ENCODE results near the gene SRPRA. TPM values are rescaled to one million over a fixed set of nuclear protein-coding genes. Genes with fewer than 3 reads are reported as not detected.
A peak's percentile ranks its signal among the peaks of the same experiment; 100 is the strongest.
"Not testable (repeated sequence)": the region's sequence is repeated elsewhere in the genome, so short reads cannot be mapped to it uniquely, and the experiment has no call there.

SRPRA gene
- total RNA-seq, 1 donor from 2014 or later = 130 TPM

DNA sequence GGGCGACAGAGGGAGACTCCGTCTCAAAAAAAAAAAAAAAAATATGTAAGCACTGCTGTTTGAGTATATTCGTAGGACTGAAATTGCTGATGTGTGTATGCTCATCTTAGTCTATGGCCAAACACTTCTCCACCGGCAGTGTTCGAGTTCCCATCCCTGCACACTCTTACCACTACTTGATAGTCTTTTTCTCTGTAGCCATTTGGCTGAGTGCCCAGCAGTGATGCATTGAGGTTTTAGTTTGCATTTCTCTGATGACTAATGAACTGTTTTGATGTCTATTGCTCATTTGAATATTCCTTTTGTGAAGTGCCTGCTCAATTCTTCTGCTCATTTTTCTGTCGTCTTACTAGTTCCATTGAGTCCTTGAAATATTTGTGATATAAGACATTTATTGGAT is 16.1 kb upstream of the SRPRA start:
- peak; percentile 79 for DNase-seq (ENCODE audit: low spot score)

- DNase-seq (ENCODE audit: low spot score) = peak; percentile 67
Measured at GRCh38 chr11:126282736-126283591, 14.3 kb upstream of the SRPRA start, which contains the start of gene TIRAP. TIRAP (plus strand) TSS chr11:126283093; CDS start chr11:126290895, 7,802 bp downstream.

DNA sequence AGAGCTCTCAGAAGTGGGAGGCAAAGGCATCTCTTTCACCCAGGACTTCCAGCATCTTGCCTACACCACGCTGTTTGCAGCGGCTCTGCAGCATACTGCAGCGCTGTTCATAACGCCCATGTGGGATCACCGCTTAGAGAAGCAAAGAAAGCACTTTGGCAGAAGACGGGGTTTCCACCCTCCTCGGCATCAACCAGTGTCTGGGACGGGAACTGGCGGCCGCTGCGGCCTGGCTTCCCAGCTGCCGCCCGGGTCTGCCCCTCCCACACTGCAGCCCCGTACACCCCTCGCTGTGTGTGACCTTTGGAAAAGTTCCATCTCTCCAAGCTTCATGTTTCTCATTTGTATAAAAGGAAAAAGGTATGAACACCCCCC is 13.7 kb upstream of the SRPRA start:
- no peak for DNase-seq (ENCODE audit: low spot score)

GRCh38 chr11:126281666-126282175 is 13.0 kb upstream of the SRPRA start:
- no peak for DNase-seq (ENCODE audit: low spot score)

DNA sequence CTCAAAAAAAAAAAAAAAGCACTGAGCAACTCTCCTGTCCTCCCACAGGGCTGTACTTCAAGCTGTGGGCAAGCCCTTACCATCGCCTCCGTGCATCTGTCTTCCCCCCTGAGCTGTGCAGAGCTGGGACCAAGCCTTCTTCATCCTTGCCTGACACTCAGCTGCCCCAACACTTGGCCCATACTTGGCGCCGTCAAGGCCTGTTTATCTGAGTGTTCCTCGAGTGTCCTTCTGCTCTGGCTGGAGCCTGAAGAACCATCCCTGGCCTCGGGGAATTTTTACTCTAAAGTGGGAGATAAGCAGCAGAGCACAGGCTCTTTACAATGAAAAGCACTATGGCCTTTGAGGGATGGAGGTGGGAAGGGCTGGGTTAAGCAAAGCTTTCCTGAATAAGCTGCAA is 12.6 kb upstream of the SRPRA start:
- no peak for DNase-seq (ENCODE audit: low spot score)

DNA sequence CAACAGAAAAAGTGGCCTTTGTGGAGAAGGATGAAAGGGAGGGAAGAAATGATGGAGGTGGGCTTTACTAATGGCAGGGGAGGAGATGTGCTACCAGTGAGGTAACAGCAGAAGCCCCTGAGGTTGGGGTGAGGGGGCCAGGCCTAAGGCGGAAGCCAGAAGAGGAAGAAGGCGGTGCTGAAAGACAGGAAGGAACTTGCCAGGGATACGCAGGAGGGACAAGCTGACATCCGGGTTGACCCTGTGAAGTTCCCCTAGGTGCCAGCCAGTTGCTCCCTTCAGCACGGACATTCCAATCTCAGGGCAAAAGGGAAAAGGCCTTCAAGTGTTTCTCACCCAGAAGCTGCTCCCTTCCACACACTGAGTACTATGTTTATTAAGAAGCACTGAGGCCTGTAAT is 11.9 kb upstream of the SRPRA start:
- DNase-seq (ENCODE audit: low spot score) = no peak

GRCh38 chr11:126279191-126279590 is 10.5 kb upstream of the SRPRA start:
- no peak for DNase-seq (ENCODE audit: low spot score)

GRCh38 chr11:126277780-126278179 is 9.1 kb upstream of the SRPRA start:
- DNase-seq (ENCODE audit: low spot score) = no peak

DNA sequence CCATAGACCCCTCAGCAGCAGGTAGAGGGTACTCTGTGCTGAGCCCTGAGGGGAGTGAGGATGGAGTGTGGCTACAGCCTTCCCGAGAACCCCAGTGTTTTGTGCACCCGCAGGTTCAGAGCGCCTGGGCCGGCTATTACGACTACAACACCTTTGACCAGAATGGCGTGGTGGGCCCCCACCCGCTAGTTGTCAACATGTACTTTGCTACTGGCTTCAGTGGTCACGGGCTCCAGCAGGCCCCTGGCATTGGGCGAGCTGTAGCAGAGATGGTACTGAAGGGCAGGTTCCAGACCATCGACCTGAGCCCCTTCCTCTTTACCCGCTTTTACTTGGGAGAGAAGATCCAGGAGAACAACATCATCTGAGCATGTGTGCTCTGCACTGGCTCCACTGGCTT is 8.6 kb upstream of the SRPRA start:
- DNase-seq (ENCODE audit: low spot score) = no peak

DNA sequence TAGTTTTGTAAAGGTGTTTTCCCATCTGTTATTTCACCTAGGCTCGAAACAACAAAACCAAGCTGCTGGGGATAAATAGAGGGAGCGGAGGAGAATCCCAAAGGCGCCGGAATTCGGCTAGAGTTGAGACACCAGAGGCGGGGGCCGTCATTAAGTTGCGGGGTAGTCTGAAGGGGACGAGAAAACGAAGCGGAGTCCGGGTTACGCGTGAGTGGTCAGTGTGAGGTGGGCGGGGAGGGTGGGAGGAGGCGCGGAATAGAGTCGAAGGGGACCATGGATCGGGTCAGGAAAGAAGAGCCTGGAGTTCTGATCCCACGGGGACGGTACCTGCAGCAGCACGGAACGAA is 361 bp downstream of the SRPRA start:
- no peak for DNase-seq (ENCODE audit: low spot score)

DNA sequence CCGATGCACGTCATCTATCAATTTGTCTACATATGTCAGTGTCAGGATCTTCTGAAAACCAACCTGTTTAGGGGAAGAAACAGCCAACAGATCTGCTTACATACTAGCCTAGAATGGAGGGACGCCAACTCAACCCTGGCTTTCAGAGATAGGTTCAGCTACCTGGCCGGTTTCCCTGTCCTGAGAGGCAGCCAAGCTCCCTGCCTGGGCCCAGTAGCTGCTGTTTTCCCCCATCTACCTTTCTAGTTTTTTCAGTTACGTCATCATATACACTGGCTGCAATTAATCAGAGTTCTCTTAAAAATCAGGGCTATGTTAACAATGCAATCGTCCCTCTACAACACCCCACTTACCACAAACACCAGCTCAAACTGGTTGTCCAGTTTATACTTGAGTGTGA is 1.0 kb downstream of the SRPRA start:
- no peak for DNase-seq (ENCODE audit: low spot score)

DNA sequence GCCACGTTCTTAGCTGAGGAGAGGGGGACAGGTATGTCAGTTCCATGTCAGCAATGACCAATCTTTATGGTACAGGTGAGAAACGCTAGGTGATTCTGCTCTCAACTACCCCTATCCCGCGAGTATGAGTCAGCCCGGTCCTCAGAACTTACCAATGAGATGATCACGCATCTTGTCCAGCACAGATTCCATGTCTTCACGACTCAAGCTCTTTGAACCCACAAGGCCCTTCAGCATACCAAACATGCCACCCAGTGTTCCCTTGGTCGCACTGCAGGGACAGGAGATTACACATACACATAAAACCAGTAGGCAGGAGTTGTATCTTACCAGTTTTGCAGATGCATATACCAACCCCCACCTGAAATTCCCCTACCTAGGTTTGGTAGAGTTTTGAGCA is 2.9 kb downstream of the SRPRA start:
- no peak for DNase-seq (ENCODE audit: low spot score)

DNA sequence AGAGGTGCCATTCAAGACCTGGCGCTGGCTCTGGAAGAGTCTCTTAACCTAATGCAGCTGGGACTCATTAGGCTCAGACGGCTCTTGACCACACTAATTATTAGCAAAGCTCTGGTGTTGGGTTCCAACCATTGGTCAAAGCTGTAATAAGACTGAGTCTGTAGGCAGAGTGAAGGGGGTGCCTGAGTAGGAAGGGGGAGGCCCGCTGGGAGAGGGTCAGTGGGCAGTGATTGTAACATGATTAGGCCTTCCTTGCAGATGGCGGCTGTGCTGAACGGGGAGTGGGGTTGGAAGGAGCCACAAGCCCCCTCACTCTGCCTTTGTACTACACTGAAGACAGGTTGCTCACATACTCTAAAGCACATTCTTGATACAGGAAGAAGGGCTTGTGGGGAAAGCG is 5.2 kb downstream of the SRPRA start:
- DNase-seq (ENCODE audit: low spot score) = no peak

DNA sequence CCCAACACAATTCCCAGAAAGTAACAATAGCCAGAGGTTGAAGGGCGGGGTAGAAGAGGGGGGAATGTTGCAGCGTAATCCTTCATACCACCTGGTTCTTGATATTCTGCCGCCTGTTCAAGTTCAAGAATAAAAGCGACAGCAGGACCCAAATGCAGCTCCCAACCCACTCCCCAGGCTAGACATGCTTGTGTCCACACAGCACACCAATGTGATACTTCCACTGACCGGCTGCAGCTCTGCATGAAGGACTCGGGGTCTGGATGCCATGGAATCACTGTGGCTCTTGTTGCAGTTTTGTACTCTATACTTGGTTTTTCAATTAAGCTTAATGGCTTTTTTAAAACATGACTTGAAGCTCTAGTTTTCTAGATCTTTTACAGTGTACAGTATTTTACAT is 6.5 kb downstream of the SRPRA start:
- no peak for DNase-seq (ENCODE audit: low spot score)

DNA sequence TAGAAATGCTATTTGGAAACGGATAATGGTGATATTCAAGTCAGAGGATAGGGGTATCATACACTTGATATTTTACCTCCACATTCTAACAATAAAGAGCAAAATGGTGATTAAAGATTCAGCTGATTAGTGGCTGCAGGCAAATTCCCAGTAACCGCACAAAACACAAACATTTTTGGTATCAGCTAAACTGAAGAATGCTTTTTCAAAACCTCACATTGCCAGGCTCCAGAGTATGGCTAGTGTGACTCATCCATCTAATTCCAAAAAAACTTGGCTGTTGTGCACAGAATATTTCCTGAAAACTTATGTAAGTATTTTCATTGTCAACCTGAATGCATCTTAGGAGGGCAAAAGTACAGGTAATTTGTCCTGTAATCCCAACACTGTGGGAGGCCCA is 10.9 kb downstream of the SRPRA start:
- DNase-seq (ENCODE audit: low spot score) = no peak

GRCh38 chr11:126257144-126257543 is 11.6 kb downstream of the SRPRA start:
- no peak for DNase-seq (ENCODE audit: low spot score)

- no peak for DNase-seq (ENCODE audit: low spot score)
Measured at GRCh38 chr11:126256216-126256615, 12.5 kb downstream of the SRPRA start.

DNA sequence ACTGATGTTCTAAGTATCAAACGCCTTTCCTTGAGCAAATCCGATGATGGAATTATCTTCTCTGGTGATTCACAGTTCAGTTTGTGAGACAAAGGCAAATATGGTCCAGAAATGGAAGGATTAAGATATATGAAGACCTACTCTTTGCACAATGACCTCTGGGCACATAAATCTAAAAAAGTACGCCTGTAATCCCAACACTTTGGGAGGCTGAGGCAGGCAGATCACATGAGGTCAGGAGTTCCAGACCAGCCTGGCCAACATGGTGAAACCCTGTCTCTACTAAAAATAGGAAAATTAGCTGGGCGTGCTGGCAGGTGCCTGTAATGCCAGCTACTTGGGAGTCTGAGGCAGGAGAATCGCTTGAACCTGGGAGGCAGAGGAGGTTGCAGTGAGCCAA is 13.2 kb downstream of the SRPRA start:
- not testable (repeated sequence) for DNase-seq (ENCODE audit: low spot score)

GRCh38 chr11:126254819-126255218 is 13.9 kb downstream of the SRPRA start:
- no peak for DNase-seq (ENCODE audit: low spot score)

DNA sequence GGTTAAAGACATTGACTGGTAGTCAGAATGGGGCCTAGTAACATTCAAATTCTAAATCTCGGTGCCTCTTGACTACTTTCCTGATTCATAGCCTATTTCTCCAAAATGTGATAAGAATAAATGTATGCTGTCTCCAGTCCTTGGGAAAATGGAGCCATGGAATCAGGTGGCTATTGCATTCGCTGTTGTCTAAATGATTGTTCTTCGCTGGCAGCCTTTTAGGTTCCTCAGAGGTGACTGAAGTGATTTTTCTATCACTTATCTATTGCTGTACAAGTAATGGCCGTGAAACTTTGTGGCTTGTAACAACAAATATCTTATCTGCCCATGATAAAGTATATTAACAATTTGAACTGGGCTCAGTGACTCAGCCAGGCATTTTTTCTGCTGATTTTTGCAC is 15.4 kb downstream of the SRPRA start:
- DNase-seq (ENCODE audit: low spot score) = no peak

DNA sequence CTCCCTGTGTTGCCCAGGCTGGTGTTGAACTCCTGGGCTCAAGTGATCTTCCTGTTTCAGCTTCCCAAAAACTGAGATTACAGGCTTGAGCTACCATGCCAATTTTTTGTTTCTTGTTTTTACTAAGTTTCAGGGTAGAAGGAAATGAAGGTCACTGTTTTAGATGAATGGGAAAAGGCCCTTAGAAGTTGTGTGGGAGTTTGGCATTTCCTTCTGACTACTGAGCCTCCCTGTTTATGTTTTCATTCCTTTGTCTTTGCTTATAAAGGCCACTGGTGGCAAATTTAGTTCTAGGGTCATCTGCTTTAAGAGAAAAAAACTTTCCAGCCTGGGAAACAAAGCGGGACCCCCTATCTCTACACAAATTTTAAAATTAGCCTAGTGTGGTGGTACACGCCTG is 22.1 kb downstream of the SRPRA start:
- DNase-seq (ENCODE audit: low spot score) = no peak

- no peak for DNase-seq (ENCODE audit: low spot score)
Measured at GRCh38 chr11:126233391-126233790, 35.3 kb downstream of the SRPRA start.

DNA sequence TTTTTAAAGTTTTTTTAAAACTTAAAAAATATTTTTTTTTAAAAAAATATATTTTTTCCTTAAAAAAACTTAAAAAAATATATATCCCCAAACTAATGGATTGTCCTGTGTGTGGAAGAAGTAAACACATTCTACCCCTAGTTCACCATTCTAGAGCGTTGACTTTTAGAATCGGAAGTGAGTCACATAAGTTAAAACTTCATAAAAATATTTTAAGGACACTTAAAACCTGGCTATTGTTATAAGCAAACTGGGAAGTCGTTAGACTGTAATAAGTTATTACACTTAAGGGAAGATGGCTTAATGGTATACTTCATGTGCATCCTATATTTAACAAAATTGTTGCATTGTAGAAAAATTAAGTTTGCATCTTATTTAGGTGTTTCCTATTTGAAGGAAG is 36.0 kb downstream of the SRPRA start:
- DNase-seq (ENCODE audit: low spot score) = no peak
